Measurements from ENCODE around the gene CCDC17.
"Not testable (repeated sequence)": the region's sequence is repeated elsewhere in the genome, so short reads cannot be mapped to it uniquely, and the experiment has no call there.

The CCDC17 gene

GRCh38 chr1:45607404-45608074 is 16.3 kb downstream of the CCDC17 start:
- no peaks in the 10 kb centered on the region for H3K27me3 ChIP-seq (ENCODE audit: control insufficient read depth, insufficient read depth, low read length, poor library complexity, severe bottlenecking)
- no peak overlapping the region for H3K4me3 ChIP-seq (ENCODE audit: insufficient read depth, low read depth, low read length)
- H3K4me1 ChIP-seq (ENCODE audit: control insufficient read depth, insufficient read depth, low read length) = no peaks in the 10 kb centered on the region
- no peak overlapping the region for H3K27ac ChIP-seq (ENCODE audit: insufficient read depth, low read depth, low read length, poor library complexity, severe bottlenecking)
- H3K36me3 ChIP-seq (ENCODE audit: control insufficient read depth, insufficient read depth, low read length) = peaks cover 48% of the 10 kb centered on the region
- 87 to 88% methylated on average over 6 of the region's 6 CpGs for WGBS, 2 experiments
- no peaks in the 10 kb centered on the region for H3K9me3 ChIP-seq (ENCODE audit: control insufficient read depth, low read length)

- 88 to 99% methylated on average over 1 to 2 of the region's 2 CpGs for WGBS, 2 experiments
- H3K9me3 ChIP-seq (ENCODE audit: control insufficient read depth, low read length) = no peaks in the 10 kb centered on the region
- H3K36me3 ChIP-seq (ENCODE audit: control insufficient read depth, insufficient read depth, low read length) = peaks cover 26% of the 10 kb centered on the region
These were observed 19.6 kb downstream of the CCDC17 start for GRCh38 chr1:45604239-45604638.

DNA sequence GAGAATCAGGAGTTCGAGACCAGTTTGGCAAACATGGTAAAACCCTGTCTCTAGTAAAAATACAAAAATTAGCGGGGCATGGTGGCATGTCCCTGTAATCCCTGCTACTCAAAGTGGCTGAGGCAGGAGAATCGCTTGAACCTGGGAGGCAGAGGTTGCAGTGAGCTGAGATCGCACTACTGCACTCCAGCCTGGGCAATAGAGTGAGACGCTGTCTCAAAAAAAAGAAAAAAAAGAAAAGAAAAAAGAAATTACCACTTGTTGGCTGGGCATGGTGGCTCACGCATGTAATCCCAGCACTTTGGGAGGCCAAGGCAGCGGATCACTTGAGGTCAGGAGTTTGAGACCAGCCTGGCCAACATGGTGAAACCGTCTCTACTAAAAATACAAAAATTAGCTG is 27.1 kb downstream of the CCDC17 start:
- not testable (repeated sequence) for H3K27ac ChIP-seq (ENCODE audit: insufficient read depth, low read depth, low read length, poor library complexity, severe bottlenecking); H3K9me3 ChIP-seq (ENCODE audit: control insufficient read depth, low read length); H3K4me1 ChIP-seq (ENCODE audit: control insufficient read depth, insufficient read depth, low read length); H3K27me3 ChIP-seq (ENCODE audit: control insufficient read depth, insufficient read depth, low read length, poor library complexity, severe bottlenecking); H3K4me3 ChIP-seq (ENCODE audit: insufficient read depth, low read depth, low read length)
- H3K36me3 ChIP-seq (ENCODE audit: control insufficient read depth, insufficient read depth, low read length) = peaks cover 35% of the 10 kb centered on the region
- 94 to 95% methylated on average over 8 of the region's 8 CpGs for WGBS, 2 experiments

More at GRCh38 chr1:45604239-45604638, 19.6 kb downstream of the CCDC17 start:
- no peak overlapping the region for H3K27ac ChIP-seq (ENCODE audit: insufficient read depth, low read depth, low read length, poor library complexity, severe bottlenecking)
- no peak overlapping the region for H3K4me3 ChIP-seq (ENCODE audit: insufficient read depth, low read depth, low read length)
- no peaks in the 10 kb centered on the region for H3K27me3 ChIP-seq (ENCODE audit: control insufficient read depth, insufficient read depth, low read length, poor library complexity, severe bottlenecking)
- no peaks in the 10 kb centered on the region for H3K4me1 ChIP-seq (ENCODE audit: control insufficient read depth, insufficient read depth, low read length)

- 94 to 95% methylated on average over 4 of the region's 4 CpGs for WGBS, 2 experiments
- Histone ChIP-seq H3K4me3 (ENCODE audit: insufficient read depth, low read depth, low read length) (no peak overlapping the region), H3K27me3 (ENCODE audit: control insufficient read depth, insufficient read depth, low read length, poor library complexity, severe bottlenecking) (no peaks in the 10 kb centered on the region), H3K9me3 (ENCODE audit: control insufficient read depth, low read length) (no peaks in the 10 kb centered on the region), H3K4me1 (ENCODE audit: control insufficient read depth, insufficient read depth, low read length) (no peaks in the 10 kb centered on the region), H3K36me3 (ENCODE audit: control insufficient read depth, insufficient read depth, low read length) (peaks cover 42% of the 10 kb centered on the region), H3K27ac (ENCODE audit: insufficient read depth, low read depth, low read length, poor library complexity, severe bottlenecking) (no peak overlapping the region)
These were observed 29.4 kb downstream of the CCDC17 start for GRCh38 chr1:45594412-45594811.

- Histone ChIP-seq H3K27me3 (ENCODE audit: control insufficient read depth, insufficient read depth, low read length, poor library complexity, severe bottlenecking) (no peaks in the 10 kb centered on the region), H3K9me3 (ENCODE audit: control insufficient read depth, low read length) (no peaks in the 10 kb centered on the region), H3K4me3 (ENCODE audit: insufficient read depth, low read depth, low read length) (no peak overlapping the region), H3K4me1 (ENCODE audit: control insufficient read depth, insufficient read depth, low read length) (no peaks in the 10 kb centered on the region), H3K36me3 (ENCODE audit: control insufficient read depth, insufficient read depth, low read length) (peaks cover 18% of the 10 kb centered on the region), H3K27ac (ENCODE audit: insufficient read depth, low read depth, low read length, poor library complexity, severe bottlenecking) (no peak overlapping the region)
- 77 to 90% methylated on average over 1 of the region's 1 CpG for WGBS, 2 experiments
These were observed 34.0 kb downstream of the CCDC17 start for GRCh38 chr1:45589861-45590260.

DNA sequence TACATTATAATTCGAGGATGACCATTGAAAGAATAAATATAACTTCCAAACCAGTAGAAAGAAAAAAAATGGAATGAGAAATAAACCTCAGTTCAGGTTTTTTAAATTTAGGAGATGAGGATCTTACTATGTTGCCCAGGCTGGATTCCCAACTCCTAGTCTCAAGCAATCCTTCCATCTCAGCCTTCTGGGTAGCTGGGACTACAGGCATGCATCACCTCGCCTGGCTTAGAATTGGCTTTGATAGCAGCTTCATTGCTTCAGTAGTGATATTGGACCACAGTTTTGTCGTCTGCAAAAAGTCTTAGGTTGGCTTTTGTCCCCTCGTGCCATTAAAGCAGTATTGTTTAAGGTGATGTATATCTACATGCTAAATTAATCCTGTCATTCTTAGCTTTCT is 37.1 kb downstream of the CCDC17 start:
- H3K27ac ChIP-seq (ENCODE audit: insufficient read depth, low read depth, low read length, poor library complexity, severe bottlenecking) = no peak overlapping the region
- no peaks in the 10 kb centered on the region for H3K4me1 ChIP-seq (ENCODE audit: control insufficient read depth, insufficient read depth, low read length)
- peak overlapping the region; percentile 100 for H3K4me3 ChIP-seq (ENCODE audit: insufficient read depth, low read depth, low read length)
- no peaks in the 10 kb centered on the region for H3K27me3 ChIP-seq (ENCODE audit: control insufficient read depth, insufficient read depth, low read length, poor library complexity, severe bottlenecking)
- H3K9me3 ChIP-seq (ENCODE audit: control insufficient read depth, low read length) = no peaks in the 10 kb centered on the region
- peaks cover 6% of the 10 kb centered on the region for H3K36me3 ChIP-seq (ENCODE audit: control insufficient read depth, insufficient read depth, low read length)
- WGBS, 2 experiments = 84 to 85% methylated on average over 3 to 4 of the region's 4 CpGs

- Histone ChIP-seq H3K36me3 (ENCODE audit: control insufficient read depth, insufficient read depth, low read length) (no peaks in the 10 kb centered on the region), H3K27me3 (ENCODE audit: control insufficient read depth, insufficient read depth, low read length, poor library complexity, severe bottlenecking) (no peaks in the 10 kb centered on the region), H3K9me3 (ENCODE audit: control insufficient read depth, low read length) (no peaks in the 10 kb centered on the region), H3K4me1 (ENCODE audit: control insufficient read depth, insufficient read depth, low read length) (no peaks in the 10 kb centered on the region), H3K4me3 (ENCODE audit: insufficient read depth, low read depth, low read length) (peak overlapping the region; percentile 100), H3K27ac (ENCODE audit: insufficient read depth, low read depth, low read length, poor library complexity, severe bottlenecking) (no peak overlapping the region)
- WGBS, 2 experiments = 38% methylated on average over 7 of the region's 7 CpGs
These were observed 38.3 kb downstream of the CCDC17 start for GRCh38 chr1:45585496-45586075.

DNA sequence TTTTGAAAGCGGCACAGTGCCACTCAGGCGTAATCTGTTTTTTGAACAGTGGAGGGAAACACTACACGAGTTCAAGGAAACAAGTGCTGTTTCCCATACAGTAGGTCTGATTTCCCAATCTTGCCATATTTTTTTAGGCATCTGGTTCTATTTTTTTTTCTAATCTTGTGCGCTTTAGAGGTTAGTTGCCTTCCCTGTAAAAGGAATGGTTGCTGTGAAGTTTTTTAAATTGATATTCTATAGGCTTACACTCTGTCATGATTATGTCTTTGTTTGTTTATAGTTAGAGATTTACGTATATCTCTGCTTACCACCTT is 38.8 kb downstream of the CCDC17 start:
- peak overlapping the region; percentile 100 for H3K4me3 ChIP-seq (ENCODE audit: insufficient read depth, low read depth, low read length)
- H3K36me3 ChIP-seq (ENCODE audit: control insufficient read depth, insufficient read depth, low read length) = no peaks in the 10 kb centered on the region
- no peaks in the 10 kb centered on the region for H3K27me3 ChIP-seq (ENCODE audit: control insufficient read depth, insufficient read depth, low read length, poor library complexity, severe bottlenecking)
- WGBS, 2 experiments = 0% methylated on average over 4 to 5 of the region's 5 CpGs
- no peaks in the 10 kb centered on the region for H3K4me1 ChIP-seq (ENCODE audit: control insufficient read depth, insufficient read depth, low read length)
- peak overlapping the region; percentile 100 for H3K27ac ChIP-seq (ENCODE audit: insufficient read depth, low read depth, low read length, poor library complexity, severe bottlenecking)
- H3K9me3 ChIP-seq (ENCODE audit: control insufficient read depth, low read length) = no peaks in the 10 kb centered on the region

DNA sequence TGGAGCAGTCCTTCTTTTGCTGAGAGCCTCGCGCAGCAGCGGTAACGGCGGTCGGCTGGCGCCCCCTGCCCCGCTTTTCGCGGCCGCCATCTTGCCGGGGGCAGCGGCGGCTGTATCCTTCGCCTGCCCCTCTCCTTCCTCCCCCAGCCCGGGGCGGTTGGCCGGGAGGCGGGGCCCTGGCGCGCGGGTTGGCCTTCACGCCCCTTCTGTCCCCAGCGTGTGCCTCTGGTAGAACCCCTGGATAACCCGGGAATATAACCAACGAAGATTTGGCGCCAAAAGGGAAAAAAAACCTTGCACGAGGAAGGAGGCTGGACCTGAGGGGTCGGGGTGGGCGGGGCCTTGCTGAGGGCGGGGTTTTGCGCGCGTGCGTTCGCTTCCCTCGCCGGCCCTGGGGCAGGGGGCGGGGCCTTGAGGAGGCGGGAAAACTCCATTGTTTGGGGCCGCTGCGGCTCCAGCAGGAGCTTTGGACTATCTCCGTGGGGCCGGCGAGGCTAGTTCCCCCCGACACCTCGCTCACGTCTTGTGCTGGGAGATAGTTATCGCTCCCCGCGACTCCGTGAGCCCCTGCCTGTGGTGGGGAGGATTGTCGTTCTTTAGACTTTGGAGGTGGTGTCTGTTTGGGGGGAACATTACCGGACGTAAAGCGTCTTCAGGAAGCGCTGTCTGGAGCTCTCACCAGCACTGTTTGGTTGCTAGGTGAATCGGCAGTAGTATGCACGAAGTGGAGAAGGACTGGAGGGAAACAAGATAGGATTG is 39.3 kb downstream of the CCDC17 start:
- Histone ChIP-seq H3K27me3 (ENCODE audit: control insufficient read depth, insufficient read depth, low read length, poor library complexity, severe bottlenecking) (no peaks in the 10 kb centered on the region), H3K27ac (ENCODE audit: insufficient read depth, low read depth, low read length, poor library complexity, severe bottlenecking) (peak overlapping the region; percentile 100), H3K36me3 (ENCODE audit: control insufficient read depth, insufficient read depth, low read length) (no peaks in the 10 kb centered on the region), H3K4me3 (ENCODE audit: insufficient read depth, low read depth, low read length) (peak overlapping the region; percentile 100), H3K9me3 (ENCODE audit: control insufficient read depth, low read length) (no peaks in the 10 kb centered on the region), H3K4me1 (ENCODE audit: control insufficient read depth, insufficient read depth, low read length) (no peaks in the 10 kb centered on the region)
- WGBS, 2 experiments = 0 to 1% methylated on average over 59 of the region's 59 CpGs

GRCh38 chr1:45583666-45584350 is 40.0 kb downstream of the CCDC17 start, which contains the start of gene NASP:
Gene NASP (plus strand): TSS chr1:45584041. CDS start chr1:45584147, 106 bp downstream.
- Histone ChIP-seq H3K27ac (ENCODE audit: insufficient read depth, low read depth, low read length, poor library complexity, severe bottlenecking) (peak within 1 kb of the TSS; percentile 100), H3K36me3 (ENCODE audit: control insufficient read depth, insufficient read depth, low read length) (no peaks in the 10 kb centered on the region), H3K27me3 (ENCODE audit: control insufficient read depth, insufficient read depth, low read length, poor library complexity, severe bottlenecking) (no peaks in the 10 kb centered on the region), H3K4me3 (ENCODE audit: insufficient read depth, low read depth, low read length) (peak within 1 kb of the TSS; percentile 100), H3K9me3 (ENCODE audit: control insufficient read depth, low read length) (no peaks in the 10 kb centered on the region), H3K4me1 (ENCODE audit: control insufficient read depth, insufficient read depth, low read length) (no peaks in the 10 kb centered on the region)
- 0% methylated on average over 41 of the region's 41 CpGs for WGBS, 2 experiments
